Small intestine (tissue), 7 donors: Measurements from ENCODE around the gene PIAS3. TPM values are rescaled to one million over a fixed set of nuclear protein-coding genes. Genes with fewer than 3 reads are reported as not detected.

ENCODE experiments used
- DNase-seq, 2 donors: peaks; one replicate each; pipeline versions ENCODE4 v3.0.0 to v3.0.0-alpha.2; 2013
- FAIRE-seq: peaks from 2 replicates; lab custom pipeline; 2012; peaks lifted over from hg19 to GRCh38; lab: Jason Lieb, UNC
- H3K27ac ChIP-seq, 3 donors: one replicate each; pipeline ENCODE4 v1.5.1; 2013; ENCODE audit warnings: low read length in 2 of 3, mild to moderate bottlenecking in 2 of 3, control low read depth in 1 of 3, inconsistent platforms in 1 of 3, low read depth in 1 of 3, moderate library complexity in 1 of 3
- H3K27me3 ChIP-seq, 3 donors: one replicate each; pipeline ENCODE4 v1.6.1; 2013; ENCODE audit warnings: low read length in 3 of 3, inconsistent platforms in 1 of 3; ENCODE audit not compliant: control insufficient read depth in 3 of 3, insufficient read depth in 3 of 3
- H3K36me3 ChIP-seq, 3 donors: one replicate each; pipeline ENCODE4 v1.6.1; 2013; ENCODE audit warnings: low read length in 3 of 3, inconsistent platforms in 1 of 3, low read depth in 1 of 3, mild to moderate bottlenecking in 1 of 3, moderate library complexity in 1 of 3; ENCODE audit not compliant: control insufficient read depth in 3 of 3, insufficient read depth in 2 of 3
- H3K4me1 ChIP-seq, 3 donors: one replicate each; pipeline ENCODE4 v1.6.1; 2013; ENCODE audit warnings: low read length in 2 of 3, inconsistent platforms in 1 of 3, low read depth in 1 of 3, mild to moderate bottlenecking in 1 of 3, moderate library complexity in 1 of 3; ENCODE audit not compliant: control insufficient read depth in 3 of 3, insufficient read depth in 2 of 3
- H3K4me3 ChIP-seq, 3 donors: one replicate each; pipeline ENCODE4 v1.5.1; 2013; ENCODE audit warnings: low read length in 3 of 3, control low read depth in 1 of 3, inconsistent platforms in 1 of 3, low read depth in 1 of 3, mild to moderate bottlenecking in 1 of 3, moderate library complexity in 1 of 3
- H3K9me3 ChIP-seq, 2 donors: one replicate each; pipeline ENCODE4 v1.6.1; 2013; ENCODE audit warnings: low read depth in 1 of 2, low read length in 1 of 2; ENCODE audit not compliant: control insufficient read depth in 2 of 2, insufficient read depth in 1 of 2
- WGBS, 3 donors: extraction: QIAGEN DNeasy Blood & Tissue Kit; methylation state at CpG; one replicate each; pipeline ENCODE4 v1.1.7; 2013; 5-methylcytosine and 5-hydroxymethylcytosine counted together
- polyA plus RNA-seq, 4 donors: library from polyadenylated mRNA; stranded (reverse) in 3 of 4; unstranded in 1 of 4; fragments of 200-250 nt in 3 of 4; fragments of 120-200 nt in 1 of 4; gene quantifications; one replicate each; pipeline versions ENCODE4 v1.2.1 to v1.2.3, GENCODE V29; 2013
- donor health status: healthy with polysubstance abuse.
- donor health status: control.
- donor health status: control.
- donor health status: Bipolar disorder and iron deficiency.
- donor health status: healthy.

Gene PIAS3
- polyA plus RNA-seq, 4 donors, result 5.9 to 21.7 (median 9.2) TPM

- no peak for DNase-seq
- H3K27ac ChIP-seq, result no peak overlapping the region
- no peaks in the 10 kb centered on the region for H3K9me3 ChIP-seq
- H3K27me3 ChIP-seq, result no peaks in the 10 kb centered on the region
- H3K36me3 ChIP-seq, result no peaks in the 10 kb centered on the region
- WGBS, 3 donors, result 81 to 88% (median 87%) methylated on average over 7 of the region's 7 CpGs
- H3K4me1 ChIP-seq, result peaks cover 0 to 21% (median 11%) of the 10 kb centered on the region in 3 donors
- no peak for FAIRE-seq
- no peak overlapping the region for H3K4me3 ChIP-seq
Measured at GRCh38 chr1:145893306-145894055, 34.6 kb upstream of the PIAS3 start.

DNA sequence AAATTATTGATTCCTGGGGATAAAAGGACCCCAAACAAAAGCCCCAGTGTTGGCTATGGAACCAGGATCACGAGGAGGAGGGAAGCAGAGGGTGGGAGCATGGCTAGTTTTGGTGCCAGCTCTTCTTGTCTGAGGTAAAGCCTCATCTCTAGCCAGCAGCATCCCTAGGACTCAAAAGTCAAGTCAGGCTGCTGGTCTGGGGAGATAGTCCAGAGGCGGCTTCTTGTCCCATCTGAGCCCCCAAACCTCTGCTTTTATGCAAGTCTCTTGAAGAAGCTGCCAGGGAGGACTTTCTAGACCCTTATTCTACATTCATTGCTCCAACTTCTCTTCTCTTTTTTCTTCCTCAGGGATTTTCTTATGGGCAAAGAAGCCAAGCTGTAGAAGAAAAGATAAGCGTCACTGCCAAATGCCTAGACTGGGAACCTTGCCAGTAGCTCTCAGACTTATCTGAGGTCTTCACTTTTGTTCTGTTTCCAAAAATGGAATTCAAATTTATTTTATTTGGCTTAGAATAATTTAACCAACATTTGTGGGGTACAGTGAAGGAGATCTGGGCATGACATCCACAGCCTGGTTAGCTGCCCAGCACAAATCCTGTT, 33.7 kb upstream of the PIAS3 start:
- Histone ChIP-seq H3K36me3 (no peaks in the 10 kb centered on the region), H3K4me1 (peaks cover 0 to 21% (median 11%) of the 10 kb centered on the region in 3 donors), H3K27me3 (no peaks in the 10 kb centered on the region), H3K9me3 (no peaks in the 10 kb centered on the region), H3K27ac (peak overlapping the region; percentile 43 to 96 (median 57)), H3K4me3 (no peak overlapping the region)
- DNase-seq (no peak), FAIRE-seq (no peak)
- 45 to 53% (median 51%) methylated on average over 3 of the region's 3 CpGs for WGBS, 3 donors

DNA sequence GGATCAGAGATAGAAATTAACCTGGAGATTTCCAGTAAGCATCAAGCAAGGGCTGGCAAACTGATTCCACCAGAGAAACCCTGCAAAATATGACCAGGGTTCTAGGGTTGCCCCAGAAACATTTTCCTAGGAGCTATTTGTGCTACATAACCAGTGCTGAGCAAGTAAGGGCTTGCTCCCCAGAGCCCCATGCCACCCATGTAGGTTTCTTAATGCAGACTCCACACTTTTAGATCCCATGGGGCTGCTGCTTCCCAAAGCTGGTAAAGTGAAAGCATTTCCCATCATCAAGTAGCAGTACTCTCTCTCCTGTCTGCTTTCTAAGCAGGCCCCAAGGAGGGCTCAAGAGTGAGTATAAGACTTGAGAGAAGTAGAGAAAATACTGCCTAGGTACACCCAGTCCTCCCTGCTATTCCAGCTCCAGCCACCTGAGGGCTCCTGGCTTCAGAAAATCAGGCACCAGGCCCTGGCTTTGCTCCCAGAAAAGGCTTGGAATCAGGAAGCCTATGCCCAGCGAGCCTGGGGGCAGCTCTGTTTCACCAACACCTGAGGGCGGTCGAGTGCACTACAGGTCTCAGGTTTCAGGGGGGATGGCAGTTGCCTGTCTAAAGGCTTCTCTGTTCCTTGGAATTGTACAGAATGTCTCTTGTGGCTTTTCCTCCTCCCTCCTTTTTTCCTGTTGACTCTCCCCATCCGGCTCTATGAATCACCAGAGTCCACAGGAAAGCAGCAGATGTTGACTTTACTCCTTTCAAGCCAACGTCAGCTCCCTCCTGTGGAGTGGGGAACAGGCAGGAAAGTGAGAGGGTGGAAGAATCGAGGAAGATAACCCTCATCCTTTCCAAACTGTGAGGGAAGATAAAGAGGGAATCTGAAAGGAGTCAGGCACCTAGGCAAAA, 33.0 kb upstream of the PIAS3 start:
- DNase-seq (peak; percentile 89 to 96), FAIRE-seq (no peak)
- H3K9me3 ChIP-seq, result no peaks in the 10 kb centered on the region
- peak overlapping the region in 1 of 3 donors; percentile 16 for H3K4me3 ChIP-seq
- peak overlapping the region; percentile 57 to 96 (median 60) for H3K27ac ChIP-seq
- H3K4me1 ChIP-seq, result peaks cover 0 to 21% (median 11%) of the 10 kb centered on the region in 3 donors
- WGBS, 3 donors, result 5 to 23% (median 14%) methylated on average over 6 of the region's 6 CpGs
- H3K27me3 ChIP-seq, result no peaks in the 10 kb centered on the region
- H3K36me3 ChIP-seq, result no peaks in the 10 kb centered on the region

GRCh38 chr1:145891143-145891542, 32.3 kb upstream of the PIAS3 start:
- Histone ChIP-seq H3K36me3 (no peaks in the 10 kb centered on the region), H3K9me3 (no peaks in the 10 kb centered on the region), H3K27ac (peak overlapping the region in 2 of 3 donors; percentile 57 to 96), H3K4me3 (no peak overlapping the region), H3K4me1 (peaks cover 0 to 21% (median 13%) of the 10 kb centered on the region in 3 donors), H3K27me3 (no peaks in the 10 kb centered on the region)
- WGBS, 3 donors, result 21 to 45% (median 32%) methylated on average over 1 of the region's 1 CpG
- peak in 1 of 2 donors; percentile 20 for DNase-seq
- FAIRE-seq, result no peak

DNA sequence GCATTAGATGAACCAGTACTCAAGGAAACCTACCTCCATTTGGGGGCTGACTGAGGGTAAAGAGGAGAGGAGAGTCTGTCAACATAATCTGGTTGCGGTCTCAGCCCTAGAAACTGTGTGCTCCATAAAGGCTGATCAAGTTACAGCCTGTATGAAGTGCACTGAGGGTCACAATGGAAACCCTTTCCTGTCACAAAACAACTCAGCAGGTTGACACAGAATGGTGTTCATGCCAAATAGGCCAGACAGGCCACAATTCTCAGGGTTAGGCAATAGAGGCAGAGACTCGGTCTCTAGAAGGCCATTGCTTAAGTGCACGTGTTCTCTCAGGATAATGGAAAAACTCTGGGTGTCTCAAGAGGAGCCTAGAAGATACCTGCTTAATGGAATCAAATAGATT, 30.8 kb upstream of the PIAS3 start:
- 91 to 92% (median 91%) methylated on average over 3 of the region's 3 CpGs for WGBS, 3 donors
- H3K27me3 ChIP-seq, result peaks cover 0 to 9% (median 0%) of the 10 kb centered on the region in 3 donors
- no peak for FAIRE-seq
- peaks cover 0 to 21% (median 13%) of the 10 kb centered on the region in 3 donors for H3K4me1 ChIP-seq
- no peaks in the 10 kb centered on the region for H3K9me3 ChIP-seq
- H3K4me3 ChIP-seq, result no peak overlapping the region
- no peaks in the 10 kb centered on the region for H3K36me3 ChIP-seq
- DNase-seq, result no peak
- no peak overlapping the region for H3K27ac ChIP-seq

DNA sequence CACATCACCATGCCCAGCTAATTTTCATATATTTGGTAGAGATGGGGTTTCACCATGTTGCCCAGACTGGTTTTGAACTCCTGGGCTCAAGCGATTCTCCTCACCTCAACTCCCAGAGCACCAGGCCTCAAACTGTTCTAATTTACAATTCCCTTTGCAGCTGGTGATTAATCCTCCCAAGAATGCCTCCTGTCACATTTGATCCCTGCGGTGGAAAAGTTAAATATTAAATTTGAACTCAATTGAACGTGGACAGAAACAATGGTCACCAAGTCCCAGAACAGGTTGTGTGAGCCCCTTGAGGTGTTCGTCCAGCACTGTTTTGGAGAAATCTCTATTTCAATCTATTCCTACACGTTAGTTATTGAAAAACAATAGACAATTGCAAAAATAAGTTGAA, 28.8 kb upstream of the PIAS3 start:
- no peak for FAIRE-seq
- Histone ChIP-seq H3K4me3 (no peak overlapping the region), H3K36me3 (no peaks in the 10 kb centered on the region), H3K27ac (no peak overlapping the region), H3K4me1 (peaks cover 0 to 19% (median 13%) of the 10 kb centered on the region in 3 donors), H3K27me3 (peaks cover 0 to 22% (median 0%) of the 10 kb centered on the region in 3 donors), H3K9me3 (no peaks in the 10 kb centered on the region)
- no peak for DNase-seq
- 28 to 61% (median 53%) methylated on average over 5 of the region's 5 CpGs for WGBS, 3 donors

DNA sequence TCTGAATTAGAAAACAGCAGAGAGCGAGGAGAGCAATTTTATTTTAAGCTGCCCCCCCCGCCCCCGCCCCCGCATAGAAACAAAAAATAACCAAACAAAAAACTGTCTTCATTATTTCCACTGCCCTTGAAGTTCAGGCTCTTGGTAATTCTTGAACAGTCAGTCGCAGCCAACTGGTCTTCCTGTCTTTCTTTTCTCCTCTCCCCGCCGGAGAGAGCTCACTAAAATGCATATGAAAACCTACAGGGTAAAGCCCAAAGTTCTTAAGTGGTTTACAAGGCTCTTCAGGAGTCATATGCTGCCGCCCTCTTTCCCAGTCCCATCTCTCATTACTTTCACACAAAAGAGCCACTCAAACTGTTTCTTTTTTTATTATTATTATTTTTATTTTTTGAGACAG, 27.9 kb upstream of the PIAS3 start:
- peaks cover 0 to 12% (median 8%) of the 10 kb centered on the region in 3 donors for H3K4me1 ChIP-seq
- DNase-seq, result no peak
- WGBS, 3 donors, result 51 to 86% (median 83%) methylated on average over 8 of the region's 8 CpGs
- H3K27me3 ChIP-seq, result peaks cover 0 to 22% (median 0%) of the 10 kb centered on the region in 3 donors
- H3K27ac ChIP-seq, result no peak overlapping the region
- H3K4me3 ChIP-seq, result no peak overlapping the region
- no peaks in the 10 kb centered on the region for H3K9me3 ChIP-seq
- no peaks in the 10 kb centered on the region for H3K36me3 ChIP-seq
- no peak for FAIRE-seq

DNA sequence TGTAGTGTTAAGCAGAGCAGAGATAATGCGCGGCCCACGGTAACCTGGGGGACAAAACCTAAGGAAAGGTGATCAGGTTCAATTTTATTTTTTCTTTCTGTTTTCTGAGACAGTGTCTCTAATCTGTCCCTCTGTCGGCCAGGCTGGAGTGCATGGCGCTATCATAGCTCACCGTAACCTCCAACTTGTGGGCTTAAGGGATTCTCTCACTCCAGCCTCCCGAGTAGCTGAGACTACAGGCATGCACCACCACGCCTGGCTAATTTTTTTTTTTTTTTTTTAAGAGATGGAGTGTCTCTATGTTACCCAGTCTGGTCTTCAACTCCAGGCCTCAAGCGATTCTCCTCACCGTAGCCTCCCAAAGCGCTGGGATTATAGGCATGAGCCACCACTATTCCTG, 27.5 kb upstream of the PIAS3 start:
- Histone ChIP-seq H3K27me3 (peaks cover 0 to 22% (median 0%) of the 10 kb centered on the region in 3 donors), H3K27ac (no peak overlapping the region), H3K4me1 (peaks cover 0 to 8% (median 5%) of the 10 kb centered on the region in 3 donors), H3K36me3 (no peaks in the 10 kb centered on the region), H3K9me3 (no peaks in the 10 kb centered on the region), H3K4me3 (peak overlapping the region; percentile 51 to 60 (median 52))
- WGBS, 3 donors, result 45 to 55% (median 50%) methylated on average over 11 of the region's 11 CpGs
- no peak for DNase-seq
- no peak for FAIRE-seq
